IgD-negative memory B cell (primary cell): Measurements from ENCODE around the gene FAF1. TPM values are rescaled to one million over a fixed set of nuclear protein-coding genes. Genes with fewer than 3 reads are reported as not detected.

Experiments
- polyA plus RNA-seq: library from polyadenylated mRNA; unstranded; fragments of 300-500 nt; fragmentation: Illumina TruSeq; gene quantifications from one replicate; pipeline ENCODE4 v1.2.3, GENCODE V29; 2021

The FAF1 gene
- polyA plus RNA-seq, 1 donor from 2014 or later = 26.3 TPM

Other genes starting within 250 kb of the FAF1 start
- gene CDKN2C, start 10.0 kb upstream of the FAF1 start, polyA plus RNA-seq = 6.0 TPM
- not detected for gene C1orf185, start 142.0 kb upstream of the FAF1 start, polyA plus RNA-seq